H9 (cell line): Measurements from ENCODE around the gene MRRF. TPM values are rescaled to one million over a fixed set of nuclear protein-coding genes. Genes with fewer than 3 reads are reported as not detected.

ENCODE experiments used
- DNase-seq: peaks from one replicate; pipeline ENCODE4 v3.0.0-alpha.2; 2017
- H2AFZ ChIP-seq: one replicate; pipeline ENCODE4 v1.6.1; 2013; ENCODE audit warnings: mild to moderate bottlenecking, low read length, control low read depth, moderate library complexity
- H2AK5ac ChIP-seq: 2 replicates; pipeline ENCODE4 v1.6.1; 2013; ENCODE audit warnings: low read length, control low read depth, mixed read lengths; ENCODE audit not compliant: insufficient read length
- H2BK120ac ChIP-seq: one replicate; pipeline ENCODE4 v1.6.1; 2013; ENCODE audit warnings: low read depth, mild to moderate bottlenecking, low read length, control low read depth, inconsistent platforms; ENCODE audit not compliant: poor library complexity, severe bottlenecking
- H2BK12ac ChIP-seq: 2 replicates; pipeline ENCODE4 v1.6.1; 2013; ENCODE audit warnings: low read length, control low read depth, mixed read lengths, low read depth; ENCODE audit not compliant: insufficient read length
- H2BK15ac ChIP-seq: 2 replicates; pipeline ENCODE4 v1.6.1; 2013; ENCODE audit warnings: low read depth, low read length, control low read depth
- H2BK20ac ChIP-seq: one replicate; pipeline ENCODE4 v1.6.1; 2013; ENCODE audit warnings: low read depth, mild to moderate bottlenecking, low read length, control low read depth, inconsistent platforms; ENCODE audit not compliant: poor library complexity, severe bottlenecking
- H2BK5ac ChIP-seq: 2 replicates; pipeline ENCODE4 v1.6.1; 2013; ENCODE audit warnings: low read length, control low read depth, mixed read lengths; ENCODE audit not compliant: insufficient read length
- H3K14ac ChIP-seq: 2 replicates; pipeline ENCODE4 v1.6.1; 2013; ENCODE audit warnings: low read length, control low read depth; ENCODE audit not compliant: insufficient read depth
- H3K18ac ChIP-seq: 2 replicates; pipeline ENCODE4 v1.6.1; 2013; ENCODE audit warnings: low read depth, mild to moderate bottlenecking, mixed read lengths, low read length, control low read depth; ENCODE audit not compliant: insufficient read length
- H3K23ac ChIP-seq: 2 replicates; pipeline ENCODE4 v1.6.1; 2013; ENCODE audit warnings: low read length, control low read depth, mixed read lengths, low read depth; ENCODE audit not compliant: insufficient read length
- H3K23me2 ChIP-seq: 2 replicates; pipeline ENCODE4 v1.6.1; 2013; ENCODE audit warnings: low read depth, mild to moderate bottlenecking, mixed read lengths, low read length, control low read depth; ENCODE audit not compliant: insufficient read length, poor library complexity, severe bottlenecking
- H3K27ac ChIP-seq: 2 replicates; pipeline ENCODE4 v1.5.1; 2013; ENCODE audit warnings: low read length, control low read depth, mixed read lengths, low read depth; ENCODE audit not compliant: insufficient read length
- H3K27me3 ChIP-seq: 2 replicates; pipeline ENCODE4 v1.6.1; 2013; ENCODE audit warnings: low read length, control low read depth, inconsistent platforms; ENCODE audit not compliant: insufficient read depth
- H3K4ac ChIP-seq: 2 replicates; pipeline ENCODE4 v1.6.1; 2013; ENCODE audit warnings: low read depth, mild to moderate bottlenecking, control low read depth, inconsistent platforms, low read length, moderate library complexity
- H3K4me1 ChIP-seq: 2 replicates; pipeline ENCODE4 v1.6.1; 2013; ENCODE audit warnings: low read length, control low read depth, inconsistent platforms; ENCODE audit not compliant: insufficient read depth
- H3K4me2 ChIP-seq: 2 replicates; pipeline ENCODE4 v1.6.1; 2013; ENCODE audit warnings: low read length, control low read depth, mixed read lengths; ENCODE audit not compliant: insufficient read length, insufficient read depth
- H3K56ac ChIP-seq: 2 replicates; pipeline ENCODE4 v1.6.1; 2013; ENCODE audit warnings: low read depth, mild to moderate bottlenecking, mixed read lengths, low read length, control low read depth; ENCODE audit not compliant: insufficient read length
- H3K79me1 ChIP-seq: 2 replicates; pipeline ENCODE4 v1.6.1; 2013; ENCODE audit warnings: low read depth, mild to moderate bottlenecking, moderate library complexity, low read length, control low read depth, inconsistent platforms; ENCODE audit not compliant: insufficient read depth, poor library complexity, severe bottlenecking
- H3K79me2 ChIP-seq: 2 replicates; pipeline ENCODE4 v1.6.1; 2013; ENCODE audit warnings: low read length, control low read depth, inconsistent platforms; ENCODE audit not compliant: insufficient read depth
- H3K9ac ChIP-seq: 2 replicates; pipeline ENCODE4 v1.6.1; 2013; ENCODE audit warnings: low read length, control low read depth, mixed read lengths; ENCODE audit not compliant: insufficient read length; ENCODE audit errors: extremely low read depth
- H3K9me3 ChIP-seq: one replicate; pipeline ENCODE4 v1.6.1; 2013; ENCODE audit warnings: low read depth, low read length, inconsistent platforms; ENCODE audit not compliant: control insufficient read depth
- H3T11ph ChIP-seq: one replicate; pipeline ENCODE4 v1.6.1; 2013; ENCODE audit warnings: mild to moderate bottlenecking, low read length, control low read depth, inconsistent platforms
- H4K20me1 ChIP-seq: one replicate; pipeline ENCODE4 v1.6.1; 2013; ENCODE audit not compliant: control insufficient read depth, insufficient read length, insufficient read depth
- H4K5ac ChIP-seq: 2 replicates; pipeline ENCODE4 v1.6.1; 2013; ENCODE audit warnings: low read depth, mild to moderate bottlenecking, mixed read lengths, low read length, control low read depth; ENCODE audit not compliant: insufficient read length
- H4K8ac ChIP-seq: replicated peaks from 2 replicates; pipeline ENCODE4 v1.6.1; 2013; ENCODE audit warnings: low read length, control low read depth, mixed read lengths, low read depth; ENCODE audit not compliant: insufficient read length
- H4K91ac ChIP-seq: 2 replicates; pipeline ENCODE4 v1.6.1; 2013; ENCODE audit warnings: low read depth, mild to moderate bottlenecking, moderate library complexity, mixed read lengths, low read length, control low read depth; ENCODE audit not compliant: insufficient read length
- H3K27ac Mint-ChIP-seq, 3 experiments: 2 replicates in 2 of 3; 3 replicates in 1 of 3; pipeline ENCODE4 v1.8.0; 2020 to 2021; ENCODE audit warnings: mixed read lengths in 3 of 3, mild to moderate bottlenecking in 1 of 3, moderate library complexity in 1 of 3
- H3K27me3 Mint-ChIP-seq: 2 replicates; pipeline ENCODE4 v1.8.0; 2021; ENCODE audit warnings: low read depth, mild to moderate bottlenecking, moderate library complexity, mixed read lengths
- H3K36me3 Mint-ChIP-seq, 3 experiments: 2 replicates in 2 of 3; 3 replicates in 1 of 3; pipeline ENCODE4 v1.8.0; 2020 to 2021; ENCODE audit warnings: low read depth in 3 of 3, mixed read lengths in 3 of 3; ENCODE audit not compliant: insufficient read depth in 1 of 3
- H3K4me1 Mint-ChIP-seq, 2 experiments: 2 replicates each; pipeline ENCODE4 v1.8.0; 2020; ENCODE audit warnings: mixed read lengths in 2 of 2
- H3K4me3 Mint-ChIP-seq, 2 experiments: 2 replicates in 1 of 2; 3 replicates in 1 of 2; pipeline ENCODE4 v1.8.0; 2020 to 2021; ENCODE audit warnings: mild to moderate bottlenecking in 2 of 2, mixed read lengths in 2 of 2, moderate library complexity in 1 of 2
- H3K9me3 Mint-ChIP-seq, 2 experiments: 2 replicates in 1 of 2; 3 replicates in 1 of 2; pipeline ENCODE4 v1.8.0; 2020; ENCODE audit warnings: mild to moderate bottlenecking in 2 of 2, mixed read lengths in 2 of 2, moderate library complexity in 1 of 2
- WGBS: extraction: QIAGEN DNeasy Blood & Tissue Kit; methylation state at CpG from one replicate; pipeline ENCODE4 v1.1.7; 2013; ENCODE audit warnings: missing lambda C conversion rate, low lambda C conversion rate, mixed read lengths; ENCODE audit not compliant: insufficient read length; ENCODE audit errors: extremely low coverage; 5-methylcytosine and 5-hydroxymethylcytosine counted together
- total RNA-seq: library from RNA; stranded (reverse); gene quantifications from 2 replicates; pipeline ENCODE4 v1.2.1, GENCODE V29; 2021
- TF ChIP-seq, protein P1 (sequence below): fragments of 200-600 bp; sonication (generic); conservative IDR thresholded peaks from 3 replicates; pipeline ENCODE4 v1.8.0; 2021; ENCODE audit warnings: antibody characterized with exemption, mild to moderate bottlenecking

MRRF gene
- total RNA-seq, 1 experiment from 2014 or later: 33.7 TPM

DNA sequence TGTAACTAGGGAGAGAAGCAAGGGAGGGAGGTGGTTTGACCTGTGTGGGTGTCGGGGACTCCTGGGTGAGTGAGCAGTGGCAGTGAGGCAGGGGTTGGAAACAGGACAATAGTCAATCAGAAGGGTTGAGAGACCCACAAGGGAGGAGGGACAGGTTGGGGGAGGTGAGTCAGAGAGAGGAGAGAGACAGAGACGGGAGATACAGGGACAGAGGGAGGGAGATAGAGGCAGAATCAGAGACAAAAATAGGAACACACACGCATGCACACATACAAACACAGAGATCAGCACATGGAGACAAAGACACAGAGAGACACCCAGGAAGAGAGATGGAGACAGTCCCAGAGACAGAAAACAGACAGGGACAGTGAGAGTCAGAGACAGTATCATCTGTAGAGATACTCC lies 66.8 kb downstream of the MRRF start:
- H3K18ac ChIP-seq: no peak overlapping the region
- H3K79me2 ChIP-seq: no peaks in the 10 kb centered on the region
- Mint-ChIP-seq H3K4me1 (peaks cover 41 to 49% of the 10 kb centered on the region in 2 experiments), H3K4me3 (no peak overlapping the region), H3K36me3 (no peaks in the 10 kb centered on the region), H3K27ac (peak overlapping the region in 2 of 3 experiments; percentile 2 to 63; a peak in 4 of 7 replicates), H3K9me3 (no peaks in the 10 kb centered on the region), H3K27me3 (no peaks in the 10 kb centered on the region)
- no peak overlapping the region for H3T11ph ChIP-seq
- no peak overlapping the region for H2AFZ ChIP-seq
- H2AK5ac ChIP-seq: no peak overlapping the region
- H3K4ac ChIP-seq: no peak overlapping the region
- no peak overlapping the region for H2BK5ac ChIP-seq
- no peak overlapping the region for H2BK12ac ChIP-seq
- no peak overlapping the region for H4K8ac ChIP-seq
- H3K23me2 ChIP-seq: no peaks in the 10 kb centered on the region
- H3K4me1 ChIP-seq: peaks cover 5% of the 10 kb centered on the region; the same call in 1 of the 2 replicates
- no peak overlapping the region for H2BK120ac ChIP-seq
- H3K9ac ChIP-seq: no peak overlapping the region
- no CpG with 5 or more reads among the region's 3 CpGs for WGBS
- H3K9me3 ChIP-seq: no peaks in the 10 kb centered on the region
- H3K23ac ChIP-seq: no peak overlapping the region
- no peaks in the 10 kb centered on the region for H3K79me1 ChIP-seq
- no peak overlapping the region for H4K91ac ChIP-seq
- DNase-seq: no peak
- no peaks in the 10 kb centered on the region for H3K27me3 ChIP-seq
- TF ChIP-seq, protein P1, sequence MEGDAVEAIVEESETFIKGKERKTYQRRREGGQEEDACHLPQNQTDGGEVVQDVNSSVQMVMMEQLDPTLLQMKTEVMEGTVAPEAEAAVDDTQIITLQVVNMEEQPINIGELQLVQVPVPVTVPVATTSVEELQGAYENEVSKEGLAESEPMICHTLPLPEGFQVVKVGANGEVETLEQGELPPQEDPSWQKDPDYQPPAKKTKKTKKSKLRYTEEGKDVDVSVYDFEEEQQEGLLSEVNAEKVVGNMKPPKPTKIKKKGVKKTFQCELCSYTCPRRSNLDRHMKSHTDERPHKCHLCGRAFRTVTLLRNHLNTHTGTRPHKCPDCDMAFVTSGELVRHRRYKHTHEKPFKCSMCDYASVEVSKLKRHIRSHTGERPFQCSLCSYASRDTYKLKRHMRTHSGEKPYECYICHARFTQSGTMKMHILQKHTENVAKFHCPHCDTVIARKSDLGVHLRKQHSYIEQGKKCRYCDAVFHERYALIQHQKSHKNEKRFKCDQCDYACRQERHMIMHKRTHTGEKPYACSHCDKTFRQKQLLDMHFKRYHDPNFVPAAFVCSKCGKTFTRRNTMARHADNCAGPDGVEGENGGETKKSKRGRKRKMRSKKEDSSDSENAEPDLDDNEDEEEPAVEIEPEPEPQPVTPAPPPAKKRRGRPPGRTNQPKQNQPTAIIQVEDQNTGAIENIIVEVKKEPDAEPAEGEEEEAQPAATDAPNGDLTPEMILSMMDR: no peak
- H2BK15ac ChIP-seq: no peak overlapping the region
- H3K56ac ChIP-seq: no peak overlapping the region
- no peak overlapping the region for H3K14ac ChIP-seq
- H4K20me1 ChIP-seq: no peaks in the 10 kb centered on the region
- H3K27ac ChIP-seq: no peak overlapping the region
- no peak overlapping the region for H2BK20ac ChIP-seq
- H3K4me2 ChIP-seq: no peak overlapping the region
- no peak overlapping the region for H4K5ac ChIP-seq
